HG03175 (cell line): ENCODE measurements around the gene SNX21.

Experiments used
- ATAC-seq: cut with Tn5 transposase; IDR thresholded peaks from one replicate; pipeline ENCODE4 v1.9.1; 2021; ENCODE audit warnings: mild to moderate bottlenecking, moderate library complexity; ENCODE audit not compliant: unreplicated experiment

SNX21 gene

DNA sequence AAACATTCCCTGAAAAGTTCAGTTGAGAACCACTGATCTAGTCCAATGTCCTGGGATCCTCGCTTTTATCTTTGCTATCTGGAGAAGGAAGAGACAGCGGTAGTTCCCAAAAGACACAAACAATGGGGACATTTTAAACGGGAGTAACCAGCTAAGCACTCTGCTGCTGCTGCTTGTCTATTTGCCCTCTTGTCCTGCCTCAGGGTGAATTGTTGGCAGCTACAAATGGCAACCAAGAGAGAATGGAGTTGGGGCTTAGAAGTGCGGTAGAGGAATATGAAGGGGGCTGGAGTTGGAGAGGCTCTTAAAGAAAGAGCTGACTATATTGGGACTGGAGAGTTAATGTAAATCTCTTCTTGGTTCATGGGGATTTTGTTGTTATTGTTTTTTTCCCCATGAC lies 41.0 kb downstream of the SNX21 start:
- ATAC-seq, result no peak

- no peak for ATAC-seq
Observed at GRCh38 chr20:45878076-45878761, 44.6 kb downstream of the SNX21 start.

DNA sequence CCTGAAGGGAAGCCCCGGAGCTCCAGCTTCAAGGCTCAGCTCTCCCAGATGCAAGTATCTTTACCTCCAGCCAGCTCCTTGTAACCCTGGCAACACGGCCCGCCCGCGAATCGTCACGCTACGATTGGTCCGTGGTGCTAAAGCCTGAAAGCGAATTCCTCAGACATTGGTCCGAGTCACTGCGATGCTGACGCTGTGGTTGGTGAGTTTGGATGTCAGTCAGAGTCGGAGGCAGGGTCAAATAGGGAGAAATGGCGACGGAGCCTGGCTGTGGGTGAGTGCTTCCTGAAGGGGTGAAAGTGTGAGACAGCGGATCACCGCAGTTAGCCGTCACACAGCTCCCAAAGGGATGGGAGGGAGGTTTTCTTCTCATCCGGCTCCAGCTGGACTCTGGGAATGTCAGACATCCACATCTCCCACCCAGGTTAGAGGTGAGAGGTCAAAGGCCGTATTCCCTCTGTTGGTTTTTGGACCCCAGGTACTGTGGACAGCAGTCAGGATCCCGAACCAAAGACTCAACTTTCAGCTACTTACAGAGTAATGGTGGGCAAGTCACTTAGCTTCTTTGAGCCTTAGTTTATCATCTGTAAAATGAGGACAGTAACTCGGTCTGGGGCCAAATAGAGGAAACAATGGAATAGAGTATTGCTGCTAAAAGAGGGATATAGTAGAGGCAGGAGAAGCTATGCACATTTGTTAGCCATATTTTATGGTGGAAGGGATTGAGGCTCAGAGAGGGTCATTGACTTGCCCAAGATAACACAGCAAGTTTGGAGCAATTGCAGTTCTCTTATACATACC lies 47.6 kb downstream of the SNX21 start, which contains the start of gene ZSWIM1:
Gene ZSWIM1 (plus strand): TSS at position 240 of the 801 bp plus-strand sequence. CDS start 1,366 bp downstream, outside the sequence.
- peak; percentile 99 for ATAC-seq

DNA sequence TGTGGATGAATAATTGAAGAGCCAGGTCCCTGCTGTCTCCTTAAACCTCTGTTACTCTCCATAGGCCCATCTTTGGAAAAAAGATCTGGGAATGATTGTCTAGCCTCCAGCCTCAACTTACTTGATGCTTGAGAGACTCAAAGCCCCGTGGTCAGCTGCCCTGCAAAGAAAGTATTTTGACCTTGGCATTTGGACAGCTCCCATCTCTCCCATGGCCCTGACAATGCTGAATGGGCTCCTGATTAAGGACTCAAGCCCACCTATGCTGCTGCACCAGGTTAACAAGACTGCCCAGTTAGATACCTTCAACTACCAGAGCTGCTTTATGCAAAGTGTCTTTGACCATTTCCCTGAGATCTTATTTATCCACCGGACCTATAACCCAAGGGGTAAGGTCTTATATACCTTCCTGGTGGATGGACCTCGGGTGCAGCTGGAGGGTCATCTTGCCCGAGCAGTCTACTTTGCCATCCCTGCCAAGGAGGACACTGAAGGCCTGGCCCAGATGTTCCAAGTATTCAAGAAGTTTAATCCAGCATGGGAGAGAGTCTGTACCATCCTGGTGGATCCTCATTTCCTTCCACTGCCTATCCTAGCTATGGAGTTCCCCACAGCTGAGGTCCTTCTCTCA lies 49.0 kb downstream of the SNX21 start:
- no peak for ATAC-seq

- no peak for ATAC-seq
Observed at GRCh38 chr20:45883100-45883469, 49.5 kb downstream of the SNX21 start.

- no peak for ATAC-seq
Observed at GRCh38 chr20:45886590-45887345, 53.2 kb downstream of the SNX21 start.

DNA sequence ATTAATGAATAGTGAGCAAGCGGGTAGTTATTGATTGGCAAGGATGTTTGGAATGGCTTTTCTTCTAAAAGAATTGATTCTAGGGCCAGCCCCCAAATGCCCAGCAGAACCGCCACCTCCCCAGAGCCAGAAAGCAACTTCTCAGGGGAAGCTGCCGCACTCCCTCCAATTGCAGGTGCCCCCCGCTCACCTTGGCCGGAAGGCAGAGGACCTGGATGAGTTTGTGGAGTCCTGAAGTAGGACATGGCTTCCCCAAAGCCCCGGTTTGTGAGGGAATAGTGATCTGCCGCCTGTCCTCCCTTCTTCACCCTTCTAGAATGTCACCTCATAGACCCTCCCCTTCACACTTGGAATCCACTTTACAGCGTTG lies 53.7 kb downstream of the SNX21 start, which contains the start of gene SPATA25:
Gene SPATA25 (minus strand): TSS at position 277 of the 370 bp plus-strand sequence. CDS start 32 bp downstream, at position 245.
- ATAC-seq, result no peak

DNA sequence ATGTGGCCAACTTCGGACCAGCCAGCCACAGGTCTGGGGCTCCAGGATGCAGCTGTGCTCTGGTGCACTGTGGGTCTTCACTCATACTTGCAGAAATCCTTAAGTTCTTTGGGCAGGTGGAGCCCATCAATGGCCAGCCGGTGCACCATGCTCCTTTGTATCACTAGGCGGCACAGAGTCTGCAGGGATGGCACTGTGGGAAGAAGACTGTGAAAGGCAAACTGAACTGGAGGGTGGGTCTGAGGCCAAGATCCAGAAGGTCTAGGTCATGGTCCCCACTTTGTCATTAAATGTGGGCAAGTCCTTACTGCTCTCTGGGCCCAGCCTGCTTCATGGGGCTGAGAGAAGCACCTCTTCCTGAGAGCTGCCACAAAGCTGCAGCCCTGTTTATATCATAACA lies 55.1 kb downstream of the SNX21 start:
- no peak for ATAC-seq

GRCh38 chr20:45890077-45890984 lies 56.7 kb downstream of the SNX21 start:
- ATAC-seq, result peak; percentile 6

DNA sequence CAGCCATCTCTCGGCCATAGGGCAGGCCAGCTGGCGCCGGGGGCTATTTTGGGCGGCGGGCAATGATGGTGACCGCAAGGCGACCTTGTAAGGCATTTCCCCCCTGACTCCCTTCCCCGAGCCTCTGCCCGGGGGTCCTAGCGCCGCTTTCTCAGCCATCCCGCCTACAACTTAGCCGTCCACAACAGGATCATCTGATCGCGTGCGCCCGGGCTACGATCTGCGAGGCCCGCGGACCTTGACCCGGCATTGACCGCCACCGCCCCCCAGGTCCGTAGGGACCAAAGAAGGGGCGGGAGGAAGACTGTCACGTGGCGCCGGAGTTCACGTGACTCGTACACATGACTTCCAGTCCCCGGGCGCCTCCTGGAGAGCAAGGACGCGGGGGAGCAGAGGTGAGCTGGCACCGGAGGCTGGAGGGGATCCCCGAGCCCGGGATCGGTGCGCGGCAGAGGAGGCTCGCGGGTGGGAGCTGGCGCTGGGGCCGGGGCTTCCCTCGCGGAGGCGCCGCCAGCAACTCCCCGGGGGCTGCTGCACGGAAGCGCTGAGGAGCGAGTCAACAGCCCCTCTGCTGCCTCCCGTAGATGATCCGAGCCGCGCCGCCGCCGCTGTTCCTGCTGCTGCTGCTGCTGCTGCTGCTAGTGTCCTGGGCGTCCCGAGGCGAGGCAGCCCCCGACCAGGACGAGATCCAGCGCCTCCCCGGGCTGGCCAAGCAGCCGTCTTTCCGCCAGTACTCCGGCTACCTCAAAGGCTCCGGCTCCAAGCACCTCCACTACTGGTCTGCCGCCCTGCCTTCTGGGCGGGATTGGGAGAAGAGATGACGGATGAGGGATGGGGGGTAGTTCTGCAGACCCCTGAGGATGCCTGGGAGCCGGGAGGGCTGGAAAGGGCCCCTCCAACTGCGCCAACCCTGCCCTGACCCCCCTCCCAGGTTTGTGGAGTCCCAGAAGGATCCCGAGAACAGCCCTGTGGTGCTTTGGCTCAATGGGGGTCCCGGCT lies 57.7 kb downstream of the SNX21 start, which contains the start of the genes CTSA and NEURL2:
Gene CTSA (plus strand): TSS at position 351 of the 999 bp plus-strand sequence. CDS start 234 bp downstream, at position 585.
Gene NEURL2 (minus strand): TSS at position 224 of the 999 bp plus-strand sequence. CDS start 217 bp downstream, at position 7.
- ATAC-seq, result peak; percentile 78

DNA sequence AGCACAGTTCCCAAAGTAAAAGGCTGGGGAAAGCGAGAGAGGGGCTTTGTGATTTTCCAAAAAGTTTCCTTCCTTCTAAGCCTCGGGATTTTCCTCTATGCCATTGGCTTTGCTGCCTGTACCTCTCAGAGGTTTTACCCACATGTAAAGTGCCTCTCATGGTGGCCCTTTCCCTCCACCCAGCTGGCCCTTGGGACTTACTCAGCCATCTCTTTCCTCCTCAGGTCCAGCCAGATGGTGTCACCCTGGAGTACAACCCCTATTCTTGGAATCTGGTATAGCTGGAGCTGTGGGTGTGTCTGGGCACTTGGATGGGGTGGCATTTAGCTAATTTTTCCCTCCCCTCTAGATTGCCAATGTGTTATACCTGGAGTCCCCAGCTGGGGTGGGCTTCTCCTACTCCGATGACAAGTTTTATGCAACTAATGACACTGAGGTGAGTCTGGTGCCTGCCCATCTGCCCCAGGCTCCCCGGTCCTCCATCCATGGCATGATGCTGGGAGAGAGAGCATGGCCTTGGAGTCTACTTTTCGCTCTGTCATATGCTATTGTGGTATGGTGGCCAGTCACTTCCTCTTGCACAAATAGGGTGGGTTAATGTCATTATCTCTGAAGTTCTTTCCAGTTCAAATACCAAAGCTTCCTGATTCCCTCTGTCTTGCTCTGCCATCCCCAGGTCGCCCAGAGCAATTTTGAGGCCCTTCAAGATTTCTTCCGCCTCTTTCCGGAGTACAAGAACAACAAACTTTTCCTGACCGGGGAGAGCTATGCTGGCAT lies 58.6 kb downstream of the SNX21 start:
- ATAC-seq, result no peak
